OCI-LY3 (cell line): ENCODE data around the gene RANBP1.

Source experiments
- H2AFZ ChIP-seq: fragments of 200-600, 300-600 bp; shearing (Covaris generic); 2 replicates; pipeline ENCODE4 v1.6.0; 2014; ENCODE audit warnings: antibody characterized with exemption, low read depth, low read length
- H3K27ac ChIP-seq: fragments of 200-600, 300-600 bp; sonication (generic); 2 replicates; pipeline ENCODE4 v1.5.1; 2014; ENCODE audit warnings: mild to moderate bottlenecking, low read length, moderate library complexity, mixed read lengths
- H3K27me3 ChIP-seq: fragments of 200-600, 300-600 bp; sonication (generic); 2 replicates; pipeline ENCODE4 v1.6.1; 2014; ENCODE audit warnings: low read depth, low read length, mixed read lengths
- H3K36me3 ChIP-seq: fragments of 200-600, 300-600 bp; sonication (generic); replicated peaks from 2 replicates; pipeline ENCODE3; 2014; ENCODE audit warnings: low read depth, low read length, mixed read lengths
- H3K4me1 ChIP-seq: fragments of 300-600, 200-600 bp; sonication (generic); 2 replicates; pipeline ENCODE4 v1.6.1; 2014; ENCODE audit warnings: low read length, mixed read lengths
- H3K4me2 ChIP-seq: fragments of 200-600, 300-600 bp; sonication (generic); 2 replicates; pipeline ENCODE4 v1.6.1; 2014; ENCODE audit warnings: low read length, mixed read lengths
- H3K4me3 ChIP-seq: fragments of 300-600, 200-600 bp; sonication (generic); 2 replicates; pipeline ENCODE4 v1.5.1; 2014; ENCODE audit warnings: antibody characterized with exemption, mild to moderate bottlenecking, low read length, moderate library complexity
- H3K79me2 ChIP-seq: fragments of 300-600, 200-600 bp; shearing (Covaris generic); 2 replicates; pipeline ENCODE4 v1.6.1; 2014; ENCODE audit warnings: mild to moderate bottlenecking, low read length, mixed read lengths
- H3K9ac ChIP-seq: fragments of 300-600, 200-600 bp; shearing (Covaris generic); 2 replicates; pipeline ENCODE4 v1.6.0; 2014; ENCODE audit warnings: mild to moderate bottlenecking, low read length, moderate library complexity
- H3K9me3 ChIP-seq: fragments of 200-600, 300-600 bp; shearing (Covaris generic); 2 replicates; pipeline ENCODE4 v1.6.1; 2014; ENCODE audit warnings: low read length, mixed read lengths; ENCODE audit not compliant: insufficient read depth
- H4K20me1 ChIP-seq: fragments of 200-600, 300-600 bp; sonication (generic); 2 replicates; pipeline ENCODE4 v1.6.1; 2016; ENCODE audit warnings: low read length, mixed read lengths; ENCODE audit not compliant: insufficient read depth
- EZH2phosphoT487 ChIP-seq: fragments of 200-600 bp; shearing (Covaris generic); IDR thresholded peaks from 2 replicates; pipeline ENCODE4 v1.6.1; 2018; ENCODE audit warnings: antibody characterized with exemption, mixed run types, low read depth
- TF ChIP-seq, protein P1 (sequence below): fragments of 200-600, 300-600 bp; sonication (generic); IDR thresholded peaks from 2 replicates; pipeline ENCODE4 v1.5.1; 2014; ENCODE audit warnings: antibody characterized with exemption, low read length, low read depth

The RANBP1 gene

DNA sequence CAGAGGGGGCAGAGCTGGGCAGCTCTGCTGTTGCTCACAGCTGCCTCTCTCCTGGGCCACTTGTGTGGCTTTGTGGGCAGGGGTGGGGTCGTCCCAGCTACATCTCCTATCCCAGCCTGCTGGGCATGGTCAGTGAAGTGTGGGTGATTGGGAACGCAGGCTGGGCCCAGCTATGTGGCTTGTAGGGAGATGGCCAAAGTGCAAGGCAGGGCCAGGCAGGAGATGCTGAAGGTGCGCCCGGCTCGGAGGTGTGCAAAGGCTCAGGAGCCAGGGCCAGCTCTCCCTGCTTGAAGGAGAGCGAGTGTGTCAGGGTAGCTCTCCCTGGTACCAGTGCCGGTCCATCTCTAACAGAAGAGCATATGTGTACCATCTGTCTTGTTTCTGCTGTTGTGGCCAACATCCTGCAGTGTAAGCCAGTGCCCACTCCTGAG lies 8.4 kb upstream of the RANBP1 start:
- no peak overlapping the region for H3K4me2 ChIP-seq
- no peaks in the 10 kb centered on the region for H3K79me2 ChIP-seq
- TF ChIP-seq EZH2phosphoT487: no peak
- TF ChIP-seq, protein P1, sequence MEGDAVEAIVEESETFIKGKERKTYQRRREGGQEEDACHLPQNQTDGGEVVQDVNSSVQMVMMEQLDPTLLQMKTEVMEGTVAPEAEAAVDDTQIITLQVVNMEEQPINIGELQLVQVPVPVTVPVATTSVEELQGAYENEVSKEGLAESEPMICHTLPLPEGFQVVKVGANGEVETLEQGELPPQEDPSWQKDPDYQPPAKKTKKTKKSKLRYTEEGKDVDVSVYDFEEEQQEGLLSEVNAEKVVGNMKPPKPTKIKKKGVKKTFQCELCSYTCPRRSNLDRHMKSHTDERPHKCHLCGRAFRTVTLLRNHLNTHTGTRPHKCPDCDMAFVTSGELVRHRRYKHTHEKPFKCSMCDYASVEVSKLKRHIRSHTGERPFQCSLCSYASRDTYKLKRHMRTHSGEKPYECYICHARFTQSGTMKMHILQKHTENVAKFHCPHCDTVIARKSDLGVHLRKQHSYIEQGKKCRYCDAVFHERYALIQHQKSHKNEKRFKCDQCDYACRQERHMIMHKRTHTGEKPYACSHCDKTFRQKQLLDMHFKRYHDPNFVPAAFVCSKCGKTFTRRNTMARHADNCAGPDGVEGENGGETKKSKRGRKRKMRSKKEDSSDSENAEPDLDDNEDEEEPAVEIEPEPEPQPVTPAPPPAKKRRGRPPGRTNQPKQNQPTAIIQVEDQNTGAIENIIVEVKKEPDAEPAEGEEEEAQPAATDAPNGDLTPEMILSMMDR: no peak
- H3K36me3 ChIP-seq: peaks cover 66% of the 10 kb centered on the region
- H3K9ac ChIP-seq: no peak overlapping the region
- peaks cover 8% of the 10 kb centered on the region; the same call in 1 of the 2 replicates for H4K20me1 ChIP-seq
- no peak overlapping the region for H2AFZ ChIP-seq
- H3K4me3 ChIP-seq: no peak overlapping the region
- H3K4me1 ChIP-seq: no peaks in the 10 kb centered on the region
- H3K9me3 ChIP-seq: no peaks in the 10 kb centered on the region
- no peaks in the 10 kb centered on the region for H3K27me3 ChIP-seq
- no peak overlapping the region for H3K27ac ChIP-seq

DNA sequence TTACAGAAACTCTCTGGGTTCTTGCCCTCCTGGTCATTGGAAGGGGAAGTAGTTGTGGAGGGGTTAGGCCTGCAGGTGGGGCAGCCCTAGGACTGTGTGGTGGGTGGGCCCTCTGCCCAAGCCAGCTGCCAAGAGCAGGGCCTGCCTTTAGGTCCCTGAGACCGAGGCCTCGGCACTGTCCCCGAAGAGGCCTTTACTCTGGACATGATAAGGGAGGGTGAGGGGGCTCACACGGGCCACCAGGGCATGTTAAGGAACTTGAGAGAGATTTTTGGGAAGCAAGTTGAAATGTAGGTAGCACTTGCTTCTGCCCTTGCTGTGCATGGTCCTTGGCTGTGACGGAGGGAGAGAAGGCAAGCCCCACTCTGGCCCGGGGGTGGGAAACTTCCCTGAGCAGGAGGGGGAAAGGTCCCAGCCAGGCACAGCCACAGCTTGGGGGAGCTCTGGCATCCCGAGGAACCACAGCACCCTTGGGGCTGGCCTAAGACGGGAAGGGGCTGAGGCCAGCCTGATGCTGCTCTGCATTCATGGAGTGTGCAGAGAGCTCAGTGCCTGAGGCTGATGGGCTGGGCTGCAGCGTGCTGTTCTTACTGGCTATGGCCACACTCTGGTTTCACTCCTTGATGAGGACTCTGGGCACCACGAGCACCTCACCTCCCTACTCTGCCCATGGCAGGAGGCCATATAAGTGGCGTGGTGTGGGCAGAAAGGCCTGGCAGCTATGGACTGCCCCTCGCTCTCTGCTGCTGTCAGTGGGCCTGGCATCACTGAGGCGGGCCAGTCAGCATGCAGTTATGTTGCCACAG lies 7.8 kb upstream of the RANBP1 start:
- H3K9ac ChIP-seq: no peak overlapping the region

DNA sequence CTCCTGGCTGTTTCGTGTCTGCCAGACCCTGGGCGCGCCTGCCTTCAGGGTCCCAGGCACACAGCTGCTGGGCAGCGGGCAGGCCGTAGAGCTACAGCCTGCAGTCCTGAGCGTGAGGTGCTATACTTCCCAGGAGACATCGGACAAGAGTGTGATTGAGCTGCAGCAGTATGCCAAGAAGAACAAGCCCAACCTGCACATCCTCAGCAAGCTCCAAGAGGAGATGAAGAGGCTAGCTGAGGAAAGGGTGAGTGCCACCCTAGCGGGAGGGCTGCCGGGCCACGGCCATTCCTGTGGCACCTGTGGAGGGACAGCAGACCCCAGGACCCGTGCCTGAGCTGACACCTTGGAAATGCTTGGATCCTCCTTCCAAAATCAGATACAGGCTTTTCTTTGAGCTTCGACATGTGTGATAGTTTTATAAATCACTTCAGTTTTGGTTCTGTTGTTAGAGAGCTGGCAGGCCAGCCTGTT lies 7.1 kb upstream of the RANBP1 start:
- Histone ChIP-seq H3K9me3 (no peaks in the 10 kb centered on the region), H3K79me2 (peaks cover 2% of the 10 kb centered on the region; the same call in 1 of the 2 replicates), H3K36me3 (peaks cover 75% of the 10 kb centered on the region), H4K20me1 (peaks cover 8% of the 10 kb centered on the region; the same call in 1 of the 2 replicates), H3K4me1 (no peaks in the 10 kb centered on the region), H3K9ac (no peak overlapping the region), H2AFZ (no peak overlapping the region), H3K27me3 (no peaks in the 10 kb centered on the region), H3K4me3 (no peak overlapping the region), H3K27ac (no peak overlapping the region), H3K4me2 (no peak overlapping the region)
- TF ChIP-seq EZH2phosphoT487: no peak
- TF ChIP-seq, protein P1: no peak

More for the DNA sequence above, 7.8 kb upstream of the RANBP1 start:
- Histone ChIP-seq H3K4me3 (no peak overlapping the region), H2AFZ (no peak overlapping the region), H3K36me3 (peaks cover 72% of the 10 kb centered on the region), H4K20me1 (peaks cover 8% of the 10 kb centered on the region; the same call in 1 of the 2 replicates), H3K9me3 (no peaks in the 10 kb centered on the region), H3K4me2 (no peak overlapping the region), H3K27me3 (no peaks in the 10 kb centered on the region), H3K79me2 (no peaks in the 10 kb centered on the region; the same call in 1 of the 2 replicates), H3K27ac (no peak overlapping the region), H3K4me1 (no peaks in the 10 kb centered on the region)
- TF ChIP-seq, protein P1: no peak
- no peak for TF ChIP-seq EZH2phosphoT487

DNA sequence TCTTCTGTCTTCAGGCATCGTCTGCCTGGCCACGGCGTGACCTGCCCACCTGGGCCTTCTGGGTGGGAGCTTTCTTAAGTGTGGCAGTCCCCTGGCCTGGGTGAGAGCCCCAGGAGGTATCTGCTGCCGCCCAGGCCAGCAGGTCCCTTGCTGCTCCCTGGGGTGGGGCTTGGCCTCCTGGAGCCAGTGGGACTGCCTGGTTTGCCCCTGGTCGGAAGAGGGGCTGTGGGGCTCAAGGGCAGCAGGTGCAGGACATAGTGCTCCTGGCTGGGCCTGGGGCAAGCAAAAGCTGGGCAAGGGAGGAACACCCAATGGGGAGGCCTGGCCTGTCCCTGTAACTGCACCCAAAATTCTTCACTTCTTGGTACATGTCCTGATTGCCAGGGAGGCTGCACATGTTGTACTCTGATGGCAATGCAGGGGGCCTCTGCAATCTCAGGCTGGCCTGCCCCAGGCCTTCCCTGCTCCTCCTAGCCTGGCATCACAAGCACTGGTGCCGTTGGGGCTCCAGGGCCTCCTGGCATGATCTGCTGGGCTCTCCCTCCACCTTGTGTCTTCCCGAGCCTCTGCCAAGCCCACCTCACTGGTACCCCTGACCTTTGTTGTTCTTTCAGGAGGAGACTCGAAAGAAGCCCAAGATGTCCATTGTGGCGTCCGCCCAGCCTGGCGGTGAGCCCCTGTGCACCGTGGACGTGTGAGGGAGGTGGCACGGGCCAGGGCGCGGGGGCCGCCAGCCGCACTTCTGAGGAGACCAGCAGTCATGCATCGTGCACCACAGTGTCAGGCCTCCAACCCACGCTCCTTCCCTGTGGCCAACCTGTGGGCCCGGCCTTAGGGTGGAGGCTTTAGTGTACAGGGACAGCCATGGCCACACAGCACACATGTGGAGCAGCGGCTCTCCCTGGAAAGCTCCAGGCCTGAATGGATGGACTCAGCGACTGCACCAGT lies 6.2 kb upstream of the RANBP1 start:
- H4K20me1 ChIP-seq: peaks cover 8% of the 10 kb centered on the region; the same call in 1 of the 2 replicates
- H3K9me3 ChIP-seq: no peaks in the 10 kb centered on the region
- no peak overlapping the region for H3K4me3 ChIP-seq
- TF ChIP-seq, protein P1: no peak
- TF ChIP-seq EZH2phosphoT487: no peak
- H3K4me2 ChIP-seq: no peak overlapping the region
- H3K9ac ChIP-seq: no peak overlapping the region
- no peaks in the 10 kb centered on the region for H3K27me3 ChIP-seq
- peaks cover 79% of the 10 kb centered on the region for H3K36me3 ChIP-seq
- no peaks in the 10 kb centered on the region for H3K4me1 ChIP-seq
- no peak overlapping the region for H3K27ac ChIP-seq
- H2AFZ ChIP-seq: no peak overlapping the region
- peaks cover 11% of the 10 kb centered on the region for H3K79me2 ChIP-seq
